HK-2 (cell line): ENCODE data around the gene GCDH.
"Not testable (repeated sequence)": the region's sequence is repeated elsewhere in the genome, so short reads cannot be mapped to it uniquely, and the experiment has no call there.

Experiments
- DNase-seq: peaks from one replicate; pipeline ENCODE4 v3.0.0-alpha.2; 2018; ENCODE audit not compliant: unreplicated experiment

The GCDH gene

DNA sequence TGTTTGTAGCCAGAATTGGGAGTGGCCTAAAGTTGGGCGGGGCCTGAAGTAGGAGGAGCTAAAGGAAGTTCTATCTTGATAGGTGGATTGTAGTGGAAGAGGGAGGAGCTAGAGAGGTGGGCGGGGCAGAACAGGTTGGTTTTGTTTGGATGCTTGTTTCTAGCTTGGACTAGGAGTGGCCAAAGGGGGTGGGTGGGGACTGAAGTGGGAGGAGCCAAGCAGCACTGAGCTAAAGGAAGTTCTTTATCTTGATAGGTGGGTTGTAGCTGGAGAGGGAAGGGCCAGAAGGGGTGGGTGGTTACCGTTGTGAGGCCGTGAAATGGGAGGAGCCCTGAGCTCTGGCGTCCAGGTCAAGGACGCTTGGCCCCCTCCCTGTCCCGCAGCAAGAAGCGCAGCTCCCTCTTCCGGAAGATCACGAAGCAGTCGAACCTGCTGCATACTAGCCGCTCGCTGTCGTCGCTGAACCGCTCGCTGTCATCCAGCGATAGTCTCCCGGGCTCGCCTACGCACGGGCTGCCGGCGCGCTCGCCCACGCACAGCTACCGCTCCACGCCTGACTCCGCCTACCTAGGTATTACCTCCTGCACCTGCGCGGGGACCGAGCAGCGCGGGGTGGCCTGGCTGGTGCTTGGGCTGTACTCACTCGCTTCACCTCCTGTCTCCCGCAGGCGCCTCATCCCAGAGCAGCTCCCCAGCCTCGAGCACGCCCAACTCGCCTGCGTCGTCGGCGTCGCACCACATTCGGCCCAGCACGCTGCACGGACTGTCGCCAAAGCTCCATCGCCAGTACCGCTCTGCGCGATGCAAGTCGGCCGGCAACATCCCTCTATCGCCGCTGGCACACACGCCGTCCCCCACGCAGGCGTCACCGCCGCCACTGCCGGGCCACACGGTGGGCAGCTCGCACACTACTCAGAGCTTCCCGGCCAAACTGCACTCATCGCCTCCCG is 17.7 kb upstream of the GCDH start:
- no peak for DNase-seq

DNA sequence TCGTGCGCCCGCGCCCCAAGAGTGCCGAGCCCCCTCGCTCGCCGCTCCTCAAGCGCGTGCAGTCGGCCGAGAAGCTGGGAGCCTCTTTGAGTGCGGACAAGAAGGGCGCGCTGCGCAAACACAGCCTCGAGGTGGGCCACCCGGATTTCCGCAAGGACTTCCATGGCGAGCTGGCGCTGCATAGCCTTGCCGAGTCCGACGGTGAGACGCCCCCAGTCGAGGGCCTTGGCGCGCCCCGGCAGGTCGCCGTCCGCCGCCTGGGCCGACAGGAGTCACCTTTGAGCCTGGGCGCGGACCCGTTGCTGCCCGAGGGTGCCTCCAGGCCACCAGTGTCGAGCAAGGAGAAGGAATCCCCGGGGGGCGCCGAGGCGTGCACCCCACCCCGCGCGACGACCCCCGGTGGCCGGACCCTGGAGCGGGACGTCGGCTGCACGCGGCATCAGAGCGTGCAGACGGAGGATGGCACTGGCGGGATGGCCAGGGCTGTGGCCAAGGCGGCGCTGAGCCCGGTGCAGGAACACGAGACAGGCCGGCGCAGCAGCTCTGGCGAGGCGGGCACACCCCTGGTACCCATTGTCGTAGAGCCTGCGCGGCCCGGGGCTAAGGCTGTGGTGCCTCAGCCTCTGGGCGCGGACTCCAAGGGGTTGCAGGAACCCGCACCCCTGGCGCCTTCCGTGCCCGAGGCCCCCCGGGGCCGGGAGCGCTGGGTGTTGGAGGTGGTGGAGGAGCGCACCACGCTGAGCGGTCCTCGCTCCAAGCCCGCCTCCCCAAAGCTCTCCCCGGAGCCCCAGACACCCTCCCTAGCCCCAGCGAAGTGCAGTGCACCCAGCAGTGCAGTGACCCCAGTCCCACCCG is 16.8 kb upstream of the GCDH start:
- DNase-seq = no peak

DNA sequence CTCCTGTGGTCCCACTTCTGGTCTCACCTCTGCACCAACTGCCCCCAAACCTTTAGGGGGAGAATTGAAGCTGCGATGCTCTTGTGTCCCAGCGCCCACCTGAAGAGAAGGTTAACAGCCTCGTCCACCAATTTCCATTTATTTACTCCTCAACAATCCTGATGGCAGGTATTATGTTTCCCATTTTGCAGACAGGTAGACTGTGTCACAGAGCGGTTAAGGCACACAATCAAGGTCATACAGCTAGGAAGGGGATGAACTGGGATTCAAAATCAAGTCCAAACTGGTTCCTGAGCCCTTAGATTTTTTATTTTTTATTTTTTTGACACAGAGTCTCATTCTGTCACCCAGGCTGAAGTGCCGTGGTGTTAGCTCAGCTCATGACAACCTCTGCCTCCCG is 15.9 kb upstream of the GCDH start:
- no peak for DNase-seq

DNA sequence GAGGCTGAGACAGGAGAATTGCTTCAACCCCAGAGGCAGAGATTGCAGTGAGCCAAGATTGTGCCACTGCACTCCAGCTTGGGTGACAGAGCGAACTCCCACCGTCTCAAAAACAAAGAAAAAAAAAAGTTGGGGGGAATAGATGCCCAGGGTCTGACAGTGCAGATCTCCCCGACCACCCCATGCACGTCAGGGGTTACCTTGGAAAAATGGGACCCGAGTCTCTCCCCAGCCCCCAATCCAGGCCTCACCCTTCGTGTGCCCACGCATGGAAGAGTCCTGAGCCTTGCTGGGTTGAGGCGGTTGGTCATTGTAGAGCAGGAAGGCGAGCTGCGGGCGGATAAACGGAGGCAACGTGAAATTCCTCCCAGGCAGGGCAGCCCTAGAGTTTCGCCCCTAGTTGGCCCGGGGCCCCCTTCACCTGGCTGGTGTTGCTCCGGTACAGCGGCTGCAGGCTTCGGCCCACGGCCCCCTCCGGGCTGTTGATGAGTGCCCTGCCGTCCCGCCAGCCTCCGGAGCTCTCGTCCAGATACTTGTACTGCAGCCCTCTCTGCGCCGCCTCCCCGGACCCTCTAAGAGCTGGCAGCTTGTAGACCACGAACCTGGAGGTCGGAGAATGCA is 10.3 kb upstream of the GCDH start:
- DNase-seq = peak; percentile 41

DNA sequence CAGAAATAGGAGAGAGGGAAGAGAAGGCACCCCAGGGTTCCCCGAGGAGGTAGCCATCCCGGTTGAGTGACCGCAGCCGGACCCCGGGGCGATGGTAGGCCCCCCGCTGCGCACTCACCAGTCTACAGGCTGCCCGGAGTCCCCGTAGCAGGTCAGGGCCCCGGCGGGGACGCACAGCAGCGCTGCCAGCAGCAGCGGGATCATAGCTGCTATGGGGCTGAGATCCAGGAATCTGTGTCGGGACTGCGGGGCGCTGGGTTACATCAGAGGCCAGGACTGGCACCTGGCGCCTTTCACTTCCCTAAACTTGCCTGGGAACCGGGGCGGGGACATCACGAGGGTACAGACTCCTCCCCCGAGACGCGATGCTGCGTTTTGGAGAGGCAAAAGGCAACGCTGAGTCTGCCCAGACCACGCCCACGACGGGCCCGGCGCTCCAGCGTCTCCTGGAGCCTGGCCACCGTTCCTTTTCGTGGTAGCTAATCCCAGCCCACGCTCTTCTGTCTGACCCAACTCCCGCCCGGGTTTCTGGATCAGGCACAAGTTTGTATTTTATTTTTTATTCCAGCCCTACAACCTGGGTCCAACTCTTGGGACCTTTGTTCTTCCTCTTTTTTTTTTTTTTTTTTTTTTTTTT is 9.7 kb upstream of the GCDH start, which contains the start of gene DNASE2:
Gene DNASE2, minus strand, starts transcription at position 278 of the 637 bp plus-strand sequence. Its CDS starts 74 bp downstream, at position 204.
- DNase-seq = peak; percentile 92

DNA sequence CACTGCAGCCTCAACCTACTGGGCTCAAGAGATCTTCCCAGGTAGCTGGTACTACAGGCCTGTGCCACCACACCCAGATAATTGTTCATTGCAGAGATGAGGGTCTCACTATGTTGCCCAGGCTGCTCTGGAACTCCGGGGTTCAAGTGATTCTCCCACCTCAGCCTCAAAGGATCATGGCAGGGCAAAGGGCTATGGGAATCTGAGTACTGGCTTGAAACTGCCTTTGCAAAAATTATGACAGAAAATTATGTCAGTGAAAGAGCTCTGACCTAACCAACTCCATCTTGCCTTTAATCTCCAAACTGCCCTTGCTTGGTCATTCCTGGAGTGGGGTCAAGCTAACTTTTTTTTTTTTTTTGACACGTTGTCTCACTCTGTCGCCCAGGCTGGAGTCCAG is 8.4 kb upstream of the GCDH start:
- DNase-seq = no peak

DNA sequence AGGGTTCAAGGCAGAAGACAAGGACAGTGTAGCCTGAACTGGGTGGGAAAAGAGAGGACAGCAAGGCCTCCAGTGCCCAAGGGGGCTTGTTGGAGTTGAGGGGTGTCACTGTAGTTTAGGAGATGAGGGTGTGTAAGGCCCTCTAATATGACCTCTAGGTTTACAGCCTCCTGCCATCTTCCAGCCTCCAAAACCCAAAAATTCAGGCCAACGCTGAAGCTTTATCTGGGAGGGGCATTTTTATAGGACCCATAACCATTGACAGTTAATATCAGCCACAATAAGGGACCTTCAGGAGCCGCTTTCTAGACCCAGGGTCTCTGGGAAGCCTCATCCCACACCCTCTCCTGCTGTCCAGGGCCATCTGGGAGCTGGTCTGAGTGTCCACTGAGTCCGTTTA is 6.8 kb upstream of the GCDH start:
- no peak for DNase-seq

DNA sequence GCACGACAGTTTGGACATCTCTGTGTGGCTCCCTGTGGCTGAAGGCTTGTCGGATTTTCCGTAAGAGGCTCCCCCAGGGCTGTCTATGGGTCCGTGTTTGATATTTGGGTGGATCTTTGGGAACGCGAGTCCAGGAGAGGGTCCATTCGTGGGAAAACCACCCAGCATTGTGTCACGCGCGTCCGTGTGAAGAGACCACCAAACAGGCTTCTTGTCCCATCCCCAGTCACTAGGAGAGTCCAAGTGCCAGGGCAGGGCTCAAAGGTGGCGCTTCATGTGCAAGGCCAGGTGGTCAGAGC is 6.4 kb upstream of the GCDH start:
- DNase-seq = no peak

DNA sequence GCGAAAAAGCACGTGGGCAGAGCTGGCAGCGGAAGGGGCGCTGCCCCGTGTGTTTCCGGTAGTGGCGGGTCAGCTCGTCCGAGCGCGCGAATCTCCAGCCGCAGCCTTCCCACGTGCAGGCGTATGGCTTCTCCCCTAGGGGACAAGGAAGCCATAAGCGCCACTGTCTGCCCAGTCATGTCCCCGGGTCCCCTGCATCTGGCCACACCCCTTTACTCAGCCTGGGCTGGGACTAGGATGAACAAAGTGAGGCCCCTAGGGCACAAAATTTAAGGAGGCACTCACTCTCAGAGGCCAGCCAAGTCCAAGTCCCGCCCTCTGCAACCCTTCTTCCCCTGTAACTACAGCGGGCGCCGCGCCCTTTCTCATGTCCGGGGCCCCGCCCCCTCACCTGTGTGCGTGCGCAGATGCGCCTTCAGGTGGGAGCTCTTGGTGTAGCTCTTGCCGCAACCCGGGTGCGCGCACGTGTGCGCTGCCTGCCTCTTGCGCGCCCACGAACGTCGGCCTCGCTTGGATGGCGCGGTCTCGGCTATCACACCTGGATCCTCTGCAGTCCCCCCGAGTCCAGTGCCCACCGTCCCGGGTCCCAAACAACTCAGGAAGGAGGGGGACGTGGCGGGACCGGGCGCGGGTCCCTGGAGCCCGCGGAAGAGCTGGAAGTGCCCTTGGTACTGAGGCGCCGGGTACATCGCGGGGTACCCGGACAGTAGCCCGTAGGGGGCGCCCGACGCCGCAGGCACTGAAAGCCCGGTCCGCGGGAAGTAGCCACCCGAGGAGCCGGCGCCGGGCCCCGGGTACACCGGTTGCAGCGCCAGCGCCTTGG is 5.8 kb upstream of the GCDH start:
- DNase-seq = no peak

DNA sequence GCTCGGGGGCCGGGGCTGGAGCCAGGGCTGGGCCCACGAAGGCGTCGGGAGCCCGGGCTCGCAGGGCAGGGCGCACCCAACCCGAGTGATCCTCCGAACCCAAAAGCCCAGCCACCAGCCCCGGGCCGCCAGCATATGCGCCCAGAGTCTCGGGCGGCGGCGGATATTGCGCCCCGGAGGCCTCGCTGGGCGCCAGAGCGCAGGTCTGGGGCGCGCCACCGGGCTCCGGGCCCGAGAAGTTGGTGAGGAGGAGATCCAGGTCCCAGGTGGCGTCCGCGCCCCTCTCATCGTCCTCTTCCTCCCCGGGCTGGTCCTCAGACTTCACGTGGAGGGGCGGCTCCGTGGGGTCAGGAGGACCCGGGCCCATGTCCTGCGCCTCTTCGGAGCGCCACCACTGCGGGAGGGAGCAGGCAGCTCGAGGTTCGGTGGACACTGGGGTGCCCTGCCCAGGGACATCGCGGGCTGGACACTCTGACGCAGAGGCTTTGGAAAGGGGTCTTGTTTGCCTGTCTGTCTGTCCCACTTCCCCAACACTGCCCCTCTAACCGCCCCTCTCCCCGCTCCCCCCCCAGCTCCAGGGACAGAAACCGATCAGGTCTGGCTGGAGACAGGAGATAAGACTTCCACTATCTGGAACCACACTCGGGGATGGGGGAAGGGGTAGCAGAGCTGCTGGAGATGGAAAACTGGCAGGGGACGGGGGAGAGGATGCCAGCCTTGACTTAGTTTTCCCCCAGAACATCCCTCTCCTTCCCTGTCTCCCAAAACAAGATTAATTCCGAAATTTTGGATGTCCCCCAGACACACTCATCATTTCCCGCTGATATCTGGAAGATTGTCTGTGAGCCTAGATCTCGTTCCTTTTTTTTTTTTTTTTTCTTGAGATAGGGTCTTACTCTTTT is 5.0 kb upstream of the GCDH start:
- no peak for DNase-seq

DNA sequence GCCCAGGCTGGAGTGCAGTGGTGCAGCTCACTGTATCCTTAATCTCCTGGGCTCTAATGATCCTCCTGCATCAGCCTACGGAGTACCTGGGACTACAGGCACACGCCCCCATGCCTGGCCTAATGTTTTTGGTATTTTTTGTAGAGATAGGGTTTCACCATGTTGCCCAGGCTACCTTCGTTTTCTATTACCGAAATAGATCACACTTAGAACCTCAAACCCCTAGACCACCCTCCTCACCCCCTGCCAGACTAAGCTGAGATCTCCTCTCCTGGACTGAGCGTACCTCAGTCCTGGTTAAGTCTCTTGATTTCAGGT is 4.3 kb upstream of the GCDH start:
- no peak for DNase-seq

DNA sequence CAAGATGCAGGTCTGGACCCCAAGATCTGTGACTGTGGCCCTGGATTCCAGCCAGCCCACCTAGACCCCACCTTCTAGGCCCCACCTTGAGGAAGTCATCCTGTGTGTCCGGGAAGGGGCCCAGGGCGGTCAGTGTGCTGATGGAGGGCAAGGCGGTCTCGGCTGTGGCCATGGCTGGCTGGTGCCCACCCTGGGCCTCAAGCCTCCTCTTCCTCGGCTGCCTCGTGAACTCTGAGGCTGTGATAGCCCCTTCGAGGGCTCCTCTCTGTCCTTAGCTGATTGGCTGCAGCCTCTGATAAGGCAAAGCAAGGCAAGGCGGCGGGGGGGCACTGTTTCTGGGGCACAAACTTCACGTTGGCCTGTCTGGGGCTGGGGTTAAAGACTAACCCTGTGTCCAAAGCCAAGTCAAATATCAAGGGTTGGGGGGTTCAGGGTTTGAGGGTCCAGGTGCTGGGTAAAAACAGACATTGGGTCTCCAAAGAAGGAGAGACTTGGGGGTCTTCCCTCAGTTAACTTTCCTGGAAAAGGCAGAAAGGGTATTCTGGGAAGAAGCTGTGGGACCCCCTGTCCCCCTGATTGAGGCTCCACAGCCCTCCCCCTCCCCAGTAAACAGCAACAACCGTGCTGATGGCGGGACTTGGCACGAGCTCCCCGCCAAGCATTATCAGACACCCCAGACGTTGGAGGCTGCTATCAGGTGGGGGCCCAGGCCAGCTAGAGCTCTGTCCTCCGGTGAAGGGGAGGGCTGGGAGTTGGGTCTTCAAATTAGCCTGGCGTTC is 3.8 kb upstream of the GCDH start, which contains the start of gene KLF1:
Gene KLF1, minus strand, starts transcription at position 233 of the 779 bp plus-strand sequence. Its CDS starts 61 bp downstream, at position 172.
- DNase-seq = no peak

DNA sequence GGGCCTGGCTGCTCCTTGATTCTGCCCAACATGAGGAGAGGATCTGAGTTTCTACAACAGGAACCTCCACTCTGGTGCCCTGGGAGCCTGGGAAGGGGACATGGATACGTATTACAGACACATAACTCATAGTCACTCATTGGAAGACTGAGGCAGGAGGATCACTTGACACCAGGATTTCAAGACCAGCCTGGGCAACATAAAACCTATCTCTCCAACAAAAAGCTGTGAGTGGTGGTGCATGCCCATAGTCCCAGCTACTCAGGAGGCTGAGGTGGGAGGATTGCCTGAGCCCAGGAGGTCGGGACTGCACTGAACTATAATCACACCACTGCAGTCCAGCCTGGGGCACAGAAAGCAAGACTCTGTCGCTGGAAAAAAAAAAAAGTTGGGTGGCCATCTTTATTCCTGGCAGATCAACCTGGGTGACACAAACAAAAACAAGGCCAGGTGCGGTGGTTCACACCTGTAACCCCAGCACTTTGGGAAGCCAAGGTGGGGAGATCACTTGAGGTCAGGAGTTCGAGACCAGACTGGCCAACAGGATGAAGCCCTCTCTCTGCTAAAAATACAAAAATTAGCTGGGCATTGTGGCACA is 2.9 kb upstream of the GCDH start:
- no peak for DNase-seq

DNA sequence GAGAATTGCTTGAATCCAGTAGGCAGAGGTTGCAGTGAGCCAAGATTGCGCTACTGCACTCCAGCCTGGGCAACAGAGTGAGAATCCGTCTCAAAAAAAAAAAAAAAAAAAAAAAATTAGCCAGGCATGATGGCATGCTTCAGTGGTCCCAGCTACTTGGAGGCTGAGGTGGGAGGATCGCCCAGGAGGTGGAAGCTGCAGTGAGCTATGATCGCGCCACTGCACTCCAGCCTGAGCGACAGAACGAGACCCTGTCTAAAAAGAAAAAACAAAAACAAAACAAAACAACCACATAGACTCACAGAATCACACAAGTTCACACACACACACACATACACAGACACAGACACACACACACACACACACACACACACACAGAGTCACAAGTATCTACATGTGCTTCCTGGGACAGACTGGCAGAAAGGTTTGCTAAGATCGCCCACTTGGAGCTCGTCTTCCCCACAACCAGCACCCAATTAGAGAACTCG is 617 bp upstream of the GCDH start:
- DNase-seq = not testable (repeated sequence)

DNA sequence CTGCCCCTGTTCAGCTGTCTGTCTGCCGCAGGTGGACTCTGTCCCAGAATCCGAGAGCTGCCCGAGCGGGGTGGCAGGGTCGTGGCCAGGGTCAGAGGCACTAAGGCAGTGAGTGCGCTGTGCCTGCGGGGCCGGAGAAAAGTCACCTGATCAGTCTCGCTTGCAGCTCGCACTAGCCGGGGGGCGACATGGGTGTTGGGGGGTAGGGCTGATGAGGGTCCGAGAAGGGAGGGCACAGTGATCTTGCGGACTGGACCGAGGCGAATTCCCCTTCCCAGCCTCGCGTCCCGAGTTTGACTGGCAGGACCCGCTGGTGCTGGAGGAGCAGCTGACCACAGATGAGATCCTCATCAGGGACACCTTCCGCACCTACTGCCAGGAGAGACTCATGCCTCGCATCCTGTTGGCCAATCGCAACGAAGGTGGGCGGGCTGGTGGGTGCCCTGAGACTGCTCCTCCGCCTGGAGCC is 627 bp downstream of the GCDH start:
- peak; percentile 26 for DNase-seq

DNA sequence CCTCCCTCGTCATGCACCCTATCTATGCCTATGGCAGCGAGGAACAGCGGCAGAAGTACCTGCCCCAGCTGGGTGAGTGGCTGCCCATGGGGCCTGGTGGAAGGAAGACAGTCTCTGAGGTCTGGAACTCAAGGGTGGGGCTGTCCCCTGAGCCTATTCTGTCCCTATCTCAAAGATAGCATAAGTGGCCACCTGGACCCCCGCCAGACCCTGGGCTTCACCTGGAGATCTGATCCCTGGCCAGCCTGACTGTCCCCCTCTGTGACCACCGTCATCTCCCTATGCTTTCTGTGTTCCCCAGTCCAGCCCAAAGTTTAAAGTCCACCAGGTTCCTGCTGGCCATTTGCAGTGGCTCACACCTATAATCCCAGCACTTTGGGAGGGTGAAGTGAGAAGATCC is 2.6 kb downstream of the GCDH start:
- DNase-seq = no peak

DNA sequence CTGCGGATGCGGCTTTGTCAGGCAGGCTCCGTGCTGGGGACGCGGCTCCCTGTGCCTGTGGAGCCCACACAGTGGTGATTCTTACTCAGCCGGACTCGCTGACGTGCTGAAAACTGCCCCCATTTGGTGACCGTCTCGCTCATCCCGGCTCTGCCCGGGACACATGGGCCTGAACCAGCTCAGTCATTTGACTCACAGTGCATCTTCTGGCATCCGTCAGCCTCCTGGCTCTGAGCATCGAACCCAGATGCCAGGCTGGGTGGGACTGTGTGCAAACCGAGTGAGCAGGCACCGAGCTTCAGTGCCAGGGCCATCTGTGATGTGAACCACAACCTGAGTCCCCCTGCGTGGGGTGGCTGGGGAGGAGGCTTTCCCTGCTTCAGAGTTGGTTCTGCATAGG is 5.5 kb downstream of the GCDH start:
- no peak for DNase-seq

DNA sequence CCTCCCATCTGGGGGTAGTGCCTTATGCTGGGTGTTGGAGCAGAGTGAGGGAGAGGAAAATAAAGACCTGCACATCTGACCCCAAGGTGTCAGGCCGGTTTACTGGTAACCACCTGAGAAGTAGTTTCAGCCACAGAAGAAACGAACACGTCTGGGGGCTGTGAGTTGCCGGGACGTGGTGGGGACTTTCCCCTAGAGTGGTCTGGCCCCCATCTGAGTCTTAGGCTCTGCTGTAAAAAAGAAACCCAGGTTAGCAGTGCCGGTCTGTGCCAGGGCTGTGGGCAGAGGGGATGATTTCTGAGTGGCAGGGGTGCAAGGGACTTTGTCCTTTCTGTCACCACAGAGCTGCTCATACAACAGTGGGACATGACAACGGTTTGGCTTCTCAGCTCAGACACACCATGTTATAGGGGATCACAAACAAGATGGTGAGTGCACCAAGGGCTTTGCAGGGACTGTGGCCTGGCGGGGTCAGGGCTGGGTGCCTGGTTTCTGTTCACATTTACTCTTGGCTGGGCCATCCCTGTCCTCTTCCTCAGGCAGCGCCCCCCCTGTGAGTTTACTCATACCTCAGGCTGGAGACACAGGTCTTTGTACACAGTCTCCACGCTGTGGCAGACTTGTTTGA is 9.0 kb downstream of the GCDH start:
- DNase-seq = no peak
